GM12865 (cell line): ENCODE data around the gene COL6A1.

Experiments used
- DNase-seq: peaks from one replicate; pipeline ENCODE4 v3.0.0; 2010; ENCODE audit warnings: low read depth
- H3K4me3 ChIP-seq: 2 replicates; pipeline ENCODE4 v1.5.1; 2011; ENCODE audit warnings: mild to moderate bottlenecking, low read depth, low read length, control low read depth
- TF ChIP-seq, protein P1 (sequence below): IDR thresholded peaks from 2 replicates; pipeline ENCODE4 v1.5.1; 2011; ENCODE audit warnings: low read length, control low read depth, low read depth, inconsistent platforms; ENCODE audit not compliant: insufficient read depth; ENCODE audit errors: missing control alignments

Gene COL6A1

GRCh38 chr21:45999581-46000181 is 18.1 kb downstream of the COL6A1 start:
- TF ChIP-seq, protein P1, sequence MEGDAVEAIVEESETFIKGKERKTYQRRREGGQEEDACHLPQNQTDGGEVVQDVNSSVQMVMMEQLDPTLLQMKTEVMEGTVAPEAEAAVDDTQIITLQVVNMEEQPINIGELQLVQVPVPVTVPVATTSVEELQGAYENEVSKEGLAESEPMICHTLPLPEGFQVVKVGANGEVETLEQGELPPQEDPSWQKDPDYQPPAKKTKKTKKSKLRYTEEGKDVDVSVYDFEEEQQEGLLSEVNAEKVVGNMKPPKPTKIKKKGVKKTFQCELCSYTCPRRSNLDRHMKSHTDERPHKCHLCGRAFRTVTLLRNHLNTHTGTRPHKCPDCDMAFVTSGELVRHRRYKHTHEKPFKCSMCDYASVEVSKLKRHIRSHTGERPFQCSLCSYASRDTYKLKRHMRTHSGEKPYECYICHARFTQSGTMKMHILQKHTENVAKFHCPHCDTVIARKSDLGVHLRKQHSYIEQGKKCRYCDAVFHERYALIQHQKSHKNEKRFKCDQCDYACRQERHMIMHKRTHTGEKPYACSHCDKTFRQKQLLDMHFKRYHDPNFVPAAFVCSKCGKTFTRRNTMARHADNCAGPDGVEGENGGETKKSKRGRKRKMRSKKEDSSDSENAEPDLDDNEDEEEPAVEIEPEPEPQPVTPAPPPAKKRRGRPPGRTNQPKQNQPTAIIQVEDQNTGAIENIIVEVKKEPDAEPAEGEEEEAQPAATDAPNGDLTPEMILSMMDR: no peak

DNA sequence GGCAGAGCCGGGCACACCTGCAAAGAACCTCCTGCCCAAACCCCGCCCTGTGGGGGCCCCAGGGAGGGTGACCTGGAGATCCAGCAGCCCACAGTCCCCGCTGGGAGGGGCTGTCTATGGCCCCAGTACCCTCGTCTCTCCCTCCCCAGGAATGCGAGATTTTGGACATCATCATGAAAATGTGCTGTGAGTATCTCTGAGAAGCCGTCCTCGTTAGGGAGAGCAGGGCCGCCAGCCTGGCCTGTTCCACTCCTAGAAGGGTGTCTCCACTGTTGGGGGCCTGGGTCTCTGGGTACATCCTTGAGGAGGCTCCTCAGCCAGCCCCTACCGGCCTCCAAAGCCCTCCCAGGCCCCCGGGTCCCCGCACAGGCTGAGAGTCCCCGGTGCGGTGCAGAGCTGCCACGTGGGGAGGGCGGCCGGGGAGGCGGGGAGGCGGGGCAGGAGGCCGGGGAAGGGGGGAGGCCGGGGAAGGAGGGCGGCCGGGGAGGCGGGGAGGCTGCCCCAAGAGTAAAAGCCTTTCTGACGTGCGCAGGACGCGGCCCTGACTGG is 18.7 kb downstream of the COL6A1 start:
- TF ChIP-seq, protein P1: no peak
- H3K4me3 ChIP-seq: no peak overlapping the region
- DNase-seq: no peak

More at GRCh38 chr21:45999581-46000181, 18.1 kb downstream of the COL6A1 start:
- DNase-seq: no peak
- no peak overlapping the region for H3K4me3 ChIP-seq

- DNase-seq: no peak
- TF ChIP-seq, protein P1: no peak
- no peak overlapping the region for H3K4me3 ChIP-seq
Observed at GRCh38 chr21:46000731-46001641, 19.4 kb downstream of the COL6A1 start.

DNA sequence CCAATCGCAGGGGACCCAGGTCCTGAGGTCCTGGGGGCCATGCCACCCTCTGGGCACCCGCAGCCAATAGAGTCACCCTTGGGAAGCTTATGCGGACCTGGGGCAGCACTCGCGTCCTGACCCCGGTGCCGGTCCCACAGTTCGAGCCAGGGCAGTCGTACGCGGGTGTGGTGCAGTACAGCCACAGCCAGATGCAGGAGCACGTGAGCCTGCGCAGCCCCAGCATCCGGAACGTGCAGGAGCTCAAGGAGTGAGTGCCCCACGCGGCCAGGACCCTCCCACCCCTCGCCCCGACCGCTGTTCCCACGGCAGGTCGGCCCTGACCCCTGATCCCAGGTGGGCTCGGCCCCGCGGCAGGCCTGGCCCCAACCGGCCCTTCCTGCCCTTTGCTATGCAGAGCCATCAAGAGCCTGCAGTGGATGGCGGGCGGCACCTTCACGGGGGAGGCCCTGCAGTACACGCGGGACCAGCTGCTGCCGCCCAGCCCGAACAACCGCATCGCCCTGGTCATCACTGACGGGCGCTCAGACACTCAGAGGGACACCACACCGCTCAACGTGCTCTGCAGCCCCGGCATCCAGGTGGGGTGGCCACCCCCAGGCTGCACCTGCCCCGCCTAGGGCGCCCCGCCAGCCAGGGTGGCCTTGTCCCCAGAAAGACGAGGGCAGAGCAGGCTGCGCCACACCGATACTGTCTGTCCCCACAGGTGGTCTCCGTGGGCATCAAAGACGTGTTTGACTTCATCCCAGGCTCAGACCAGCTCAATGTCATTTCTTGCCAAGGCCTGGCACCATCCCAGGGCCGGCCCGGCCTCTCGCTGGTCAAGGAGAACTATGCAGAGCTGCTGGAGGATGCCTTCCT is 20.5 kb downstream of the COL6A1 start:
- TF ChIP-seq, protein P1: no peak
- H3K4me3 ChIP-seq: no peak overlapping the region
- no peak for DNase-seq

DNA sequence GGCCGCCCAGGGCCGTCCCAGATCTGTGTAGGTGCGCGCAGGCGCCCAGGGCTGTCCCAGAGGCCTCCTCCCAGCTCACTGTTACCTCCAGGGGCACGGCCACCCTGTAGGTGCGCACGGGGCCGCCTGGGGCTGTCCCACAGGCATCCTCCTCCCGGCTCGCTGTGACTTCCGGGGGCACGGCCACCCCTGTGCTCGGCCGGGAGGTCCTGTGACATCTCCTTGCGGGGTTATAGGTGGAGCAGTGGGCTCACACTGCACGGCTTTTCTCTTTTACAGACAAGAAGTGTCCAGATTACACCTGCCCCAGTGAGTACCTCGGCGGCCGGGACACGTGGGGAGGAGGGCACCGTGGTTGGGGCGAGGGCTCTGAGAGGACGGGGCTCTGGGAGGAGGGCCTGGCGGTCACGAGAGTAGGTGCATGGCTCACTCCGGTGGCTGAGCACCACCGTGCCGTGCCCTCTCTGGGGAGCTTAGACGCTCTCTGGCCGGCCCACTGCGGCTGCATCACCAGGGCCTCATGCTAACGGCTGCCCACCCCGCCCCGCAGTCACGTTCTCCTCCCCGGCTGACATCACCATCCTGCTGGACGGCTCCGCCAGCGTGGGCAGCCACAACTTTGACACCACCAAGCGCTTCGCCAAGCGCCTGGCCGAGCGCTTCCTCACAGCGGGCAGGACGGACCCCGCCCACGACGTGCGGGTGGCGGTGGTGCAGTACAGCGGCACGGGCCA is 21.4 kb downstream of the COL6A1 start:
- no peak for DNase-seq

More for the DNA sequence above, 21.4 kb downstream of the COL6A1 start:
- H3K4me3 ChIP-seq: no peak overlapping the region
- TF ChIP-seq, protein P1: no peak
